HepG2 (cell line): ENCODE measurements around the gene TNP2. TPM values are rescaled to one million over a fixed set of nuclear protein-coding genes. Genes with fewer than 3 reads are reported as not detected.

Experiments used
- GLI4 ChIP-seq: sonication (generic); formaldehyde crosslinking; IDR thresholded peaks from 2 replicates; pipeline ENCODE4 v1.5.1; 2020; ENCODE audit warnings: missing genetic modification reagents, mild to moderate bottlenecking, moderate library complexity, borderline replicate concordance
- HHEX ChIP-seq: IDR thresholded peaks from 2 replicates; pipeline ENCODE4 v1.6.1; 2016; ENCODE audit warnings: control low read depth
- HNF4A ChIP-seq: sonication (generic); formaldehyde crosslinking; IDR thresholded peaks from 2 replicates; pipeline ENCODE4 v1.4.0; 2020; ENCODE audit warnings: missing genetic modification reagents
- ISL2 ChIP-seq: sonication (generic); formaldehyde crosslinking; IDR thresholded peaks from 2 replicates; pipeline ENCODE4 v1.5.0; 2020; ENCODE audit warnings: missing genetic modification reagents
- KLF9 ChIP-seq: IDR thresholded peaks from 2 replicates; pipeline ENCODE4 v1.6.1; 2016; ENCODE audit warnings: low read depth
- MIER2 ChIP-seq: IDR thresholded peaks from 2 replicates; pipeline ENCODE4 v1.6.1; 2016; ENCODE audit warnings: missing biosample characterization, missing genetic modification reagents
- NR2F6 ChIP-seq, 2 experiments: IDR thresholded peaks; 2 replicates each; pipeline ENCODE4 v1.6.1; 2016; ENCODE audit warnings: antibody characterized with exemption in 1 of 2, mild to moderate bottlenecking in 1 of 2
- PHF5A ChIP-seq: IDR thresholded peaks from one replicate; pipeline ENCODE4 v1.6.1; 2018; ENCODE audit warnings: low read depth, missing genetic modification reagents; ENCODE audit not compliant: unreplicated experiment
- POLR2AphosphoS5 ChIP-seq: IDR thresholded peaks from 2 replicates; pipeline ENCODE4 v1.6.1; 2012; ENCODE audit warnings: low read depth, low read length
- ZIK1 ChIP-seq: sonication (generic); formaldehyde crosslinking; IDR thresholded peaks from 2 replicates; pipeline ENCODE4 v1.5.0; 2020; ENCODE audit warnings: mild to moderate bottlenecking, low read depth, missing genetic modification reagents, borderline replicate concordance
- ZNF331 ChIP-seq: sonication (generic); formaldehyde crosslinking; IDR thresholded peaks from 2 replicates; pipeline ENCODE4 v1.4.0; 2020; ENCODE audit warnings: missing genetic modification reagents
- ZNF713 ChIP-seq: sonication (generic); formaldehyde crosslinking; IDR thresholded peaks from 2 replicates; pipeline ENCODE4 v1.4.0; 2020; ENCODE audit warnings: mild to moderate bottlenecking, missing genetic modification reagents
- ZNF83 ChIP-seq: sonication (generic); formaldehyde crosslinking; IDR thresholded peaks from 2 replicates; pipeline ENCODE4 v1.4.0; 2020; ENCODE audit warnings: missing genetic modification reagents, mild to moderate bottlenecking, borderline replicate concordance
- polyA plus RNA-seq, 8 experiments: library from polyadenylated mRNA; depleted of rRNA in 3 of 8; stranded (reverse) in 7 of 8; unstranded in 1 of 8; fragments of >200 nt; fragmentation: Illumina TruSeq in 4 of 8; extraction: Trizol in 4 of 8; gene quantifications; 2 replicates each; pipeline versions ENCODE4 v1.2.1 to v1.2.3, GENCODE V29; 2011 to 2016; ENCODE audit warnings: low read depth in 4 of 8, missing spikeins in 1 of 8, mixed read lengths in 1 of 8; ENCODE audit not compliant: insufficient read depth in 1 of 8
- total RNA-seq, 5 experiments: library from RNA; depleted of rRNA; stranded (reverse); fragments of >200 nt; fragmentation: Illumina TruSeq; extraction: Trizol; gene quantifications; 2 replicates each; pipeline ENCODE4 v1.2.3, GENCODE V29; 2016; ENCODE audit warnings: low read depth in 1 of 5
- TF ChIP-seq, protein P1 (sequence below): sonication (generic); formaldehyde crosslinking; IDR thresholded peaks from 2 replicates; pipeline ENCODE4 v1.8.0; 2022; ENCODE audit warnings: mild to moderate bottlenecking, missing genetic modification reagents
- TF ChIP-seq, protein P2 (sequence below): sonication (generic); formaldehyde crosslinking; IDR thresholded peaks from 2 replicates; pipeline ENCODE4 v1.4.0; 2020; ENCODE audit warnings: missing genetic modification reagents
- TF ChIP-seq, protein P3 (sequence below): IDR thresholded peaks from 2 replicates; pipeline ENCODE4 v1.4.0; 2020; ENCODE audit warnings: mild to moderate bottlenecking, missing genetic modification reagents
- TF ChIP-seq, protein P4 (sequence below): IDR thresholded peaks from 2 replicates; pipeline ENCODE4 v1.6.1; 2018; ENCODE audit warnings: missing genetic modification reagents, mild to moderate bottlenecking, missing compliant biosample characterization
- TF ChIP-seq, protein P5 (sequence below): sonication (generic); formaldehyde crosslinking; IDR thresholded peaks from 2 replicates; pipeline ENCODE4 v1.4.0; 2020; ENCODE audit warnings: low read depth, mild to moderate bottlenecking, missing genetic modification reagents

TNP2 gene
- total and polyA plus RNA-seq, 2 of the 13 experiments (the other 11 are each of a cell fraction or from before 2014, with no cell fraction given): not detected

DNA sequence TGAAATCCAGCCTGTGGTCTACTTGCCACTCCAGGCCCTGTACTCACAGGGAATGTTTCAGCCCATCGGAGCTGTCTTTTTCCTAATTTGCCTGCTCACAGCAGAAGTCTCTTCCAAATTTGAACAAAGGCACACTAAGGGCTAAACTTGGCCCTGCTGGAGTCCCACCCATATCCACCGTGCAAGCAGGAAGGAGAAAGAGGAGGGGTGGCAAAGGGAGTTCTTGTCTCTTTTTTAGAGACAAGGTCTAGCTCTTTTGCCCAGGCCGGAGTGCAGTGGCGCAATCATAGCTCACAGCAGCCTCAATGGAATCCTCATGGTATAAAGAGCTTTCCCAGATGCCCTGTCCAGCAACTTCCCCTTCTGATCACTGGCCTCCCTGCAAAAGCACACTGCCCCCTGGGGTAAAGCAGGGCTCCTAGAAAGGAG is 14.7 kb upstream of the TNP2 start (continued):
- TF ChIP-seq NR2F6 (IDR thresholded peaks at IDR 0.05) (no peak; the same call in 1 of the 2 replicates), NR2F6 (CRISPR knock-in tag; IDR thresholded peaks at IDR 0.05) (peak; percentile 56; the same call in 1 of the 2 replicates), ZIK1 (CRISPR knock-in tag) (no peak), KLF9 (CRISPR knock-in tag) (no peak), ZNF83 (CRISPR knock-in tag) (no peak), ZNF713 (CRISPR knock-in tag) (no peak), MIER2 (CRISPR knock-in tag) (peak; percentile 90), ISL2 (no peak), POLR2AphosphoS5 (no peak), HHEX (CRISPR knock-in tag) (no peak), HNF4A (CRISPR knock-in tag) (0 out of 2 replicates have a peak, but pooled peaks have one; percentile 10), PHF5A (CRISPR knock-in tag) (no peak), ZNF331 (CRISPR knock-in tag) (0 out of 2 replicates have a peak, but pooled peaks have one; percentile 50), GLI4 (CRISPR knock-in tag) (no peak)
- TF ChIP-seq, protein P1, sequence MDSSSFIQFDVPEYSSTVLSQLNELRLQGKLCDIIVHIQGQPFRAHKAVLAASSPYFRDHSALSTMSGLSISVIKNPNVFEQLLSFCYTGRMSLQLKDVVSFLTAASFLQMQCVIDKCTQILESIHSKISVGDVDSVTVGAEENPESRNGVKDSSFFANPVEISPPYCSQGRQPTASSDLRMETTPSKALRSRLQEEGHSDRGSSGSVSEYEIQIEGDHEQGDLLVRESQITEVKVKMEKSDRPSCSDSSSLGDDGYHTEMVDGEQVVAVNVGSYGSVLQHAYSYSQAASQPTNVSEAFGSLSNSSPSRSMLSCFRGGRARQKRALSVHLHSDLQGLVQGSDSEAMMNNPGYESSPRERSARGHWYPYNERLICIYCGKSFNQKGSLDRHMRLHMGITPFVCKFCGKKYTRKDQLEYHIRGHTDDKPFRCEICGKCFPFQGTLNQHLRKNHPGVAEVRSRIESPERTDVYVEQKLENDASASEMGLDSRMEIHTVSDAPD (CRISPR knock-in tag): no peak
- TF ChIP-seq, protein P2, sequence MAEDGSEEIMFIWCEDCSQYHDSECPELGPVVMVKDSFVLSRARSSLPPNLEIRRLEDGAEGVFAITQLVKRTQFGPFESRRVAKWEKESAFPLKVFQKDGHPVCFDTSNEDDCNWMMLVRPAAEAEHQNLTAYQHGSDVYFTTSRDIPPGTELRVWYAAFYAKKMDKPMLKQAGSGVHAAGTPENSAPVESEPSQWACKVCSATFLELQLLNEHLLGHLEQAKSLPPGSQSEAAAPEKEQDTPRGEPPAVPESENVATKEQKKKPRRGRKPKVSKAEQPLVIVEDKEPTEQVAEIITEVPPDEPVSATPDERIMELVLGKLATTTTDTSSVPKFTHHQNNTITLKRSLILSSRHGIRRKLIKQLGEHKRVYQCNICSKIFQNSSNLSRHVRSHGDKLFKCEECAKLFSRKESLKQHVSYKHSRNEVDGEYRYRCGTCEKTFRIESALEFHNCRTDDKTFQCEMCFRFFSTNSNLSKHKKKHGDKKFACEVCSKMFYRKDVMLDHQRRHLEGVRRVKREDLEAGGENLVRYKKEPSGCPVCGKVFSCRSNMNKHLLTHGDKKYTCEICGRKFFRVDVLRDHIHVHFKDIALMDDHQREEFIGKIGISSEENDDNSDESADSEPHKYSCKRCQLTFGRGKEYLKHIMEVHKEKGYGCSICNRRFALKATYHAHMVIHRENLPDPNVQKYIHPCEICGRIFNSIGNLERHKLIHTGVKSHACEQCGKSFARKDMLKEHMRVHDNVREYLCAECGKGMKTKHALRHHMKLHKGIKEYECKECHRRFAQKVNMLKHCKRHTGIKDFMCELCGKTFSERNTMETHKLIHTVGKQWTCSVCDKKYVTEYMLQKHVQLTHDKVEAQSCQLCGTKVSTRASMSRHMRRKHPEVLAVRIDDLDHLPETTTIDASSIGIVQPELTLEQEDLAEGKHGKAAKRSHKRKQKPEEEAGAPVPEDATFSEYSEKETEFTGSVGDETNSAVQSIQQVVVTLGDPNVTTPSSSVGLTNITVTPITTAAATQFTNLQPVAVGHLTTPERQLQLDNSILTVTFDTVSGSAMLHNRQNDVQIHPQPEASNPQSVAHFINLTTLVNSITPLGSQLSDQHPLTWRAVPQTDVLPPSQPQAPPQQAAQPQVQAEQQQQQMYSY: no peak
- TF ChIP-seq, protein P3, sequence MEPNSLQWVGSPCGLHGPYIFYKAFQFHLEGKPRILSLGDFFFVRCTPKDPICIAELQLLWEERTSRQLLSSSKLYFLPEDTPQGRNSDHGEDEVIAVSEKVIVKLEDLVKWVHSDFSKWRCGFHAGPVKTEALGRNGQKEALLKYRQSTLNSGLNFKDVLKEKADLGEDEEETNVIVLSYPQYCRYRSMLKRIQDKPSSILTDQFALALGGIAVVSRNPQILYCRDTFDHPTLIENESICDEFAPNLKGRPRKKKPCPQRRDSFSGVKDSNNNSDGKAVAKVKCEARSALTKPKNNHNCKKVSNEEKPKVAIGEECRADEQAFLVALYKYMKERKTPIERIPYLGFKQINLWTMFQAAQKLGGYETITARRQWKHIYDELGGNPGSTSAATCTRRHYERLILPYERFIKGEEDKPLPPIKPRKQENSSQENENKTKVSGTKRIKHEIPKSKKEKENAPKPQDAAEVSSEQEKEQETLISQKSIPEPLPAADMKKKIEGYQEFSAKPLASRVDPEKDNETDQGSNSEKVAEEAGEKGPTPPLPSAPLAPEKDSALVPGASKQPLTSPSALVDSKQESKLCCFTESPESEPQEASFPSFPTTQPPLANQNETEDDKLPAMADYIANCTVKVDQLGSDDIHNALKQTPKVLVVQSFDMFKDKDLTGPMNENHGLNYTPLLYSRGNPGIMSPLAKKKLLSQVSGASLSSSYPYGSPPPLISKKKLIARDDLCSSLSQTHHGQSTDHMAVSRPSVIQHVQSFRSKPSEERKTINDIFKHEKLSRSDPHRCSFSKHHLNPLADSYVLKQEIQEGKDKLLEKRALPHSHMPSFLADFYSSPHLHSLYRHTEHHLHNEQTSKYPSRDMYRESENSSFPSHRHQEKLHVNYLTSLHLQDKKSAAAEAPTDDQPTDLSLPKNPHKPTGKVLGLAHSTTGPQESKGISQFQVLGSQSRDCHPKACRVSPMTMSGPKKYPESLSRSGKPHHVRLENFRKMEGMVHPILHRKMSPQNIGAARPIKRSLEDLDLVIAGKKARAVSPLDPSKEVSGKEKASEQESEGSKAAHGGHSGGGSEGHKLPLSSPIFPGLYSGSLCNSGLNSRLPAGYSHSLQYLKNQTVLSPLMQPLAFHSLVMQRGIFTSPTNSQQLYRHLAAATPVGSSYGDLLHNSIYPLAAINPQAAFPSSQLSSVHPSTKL (CRISPR knock-in tag): peak; percentile 41; the same call in 1 of the 2 replicates
- TF ChIP-seq, protein P4, sequence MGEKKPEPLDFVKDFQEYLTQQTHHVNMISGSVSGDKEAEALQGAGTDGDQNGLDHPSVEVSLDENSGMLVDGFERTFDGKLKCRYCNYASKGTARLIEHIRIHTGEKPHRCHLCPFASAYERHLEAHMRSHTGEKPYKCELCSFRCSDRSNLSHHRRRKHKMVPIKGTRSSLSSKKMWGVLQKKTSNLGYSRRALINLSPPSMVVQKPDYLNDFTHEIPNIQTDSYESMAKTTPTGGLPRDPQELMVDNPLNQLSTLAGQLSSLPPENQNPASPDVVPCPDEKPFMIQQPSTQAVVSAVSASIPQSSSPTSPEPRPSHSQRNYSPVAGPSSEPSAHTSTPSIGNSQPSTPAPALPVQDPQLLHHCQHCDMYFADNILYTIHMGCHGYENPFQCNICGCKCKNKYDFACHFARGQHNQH (CRISPR knock-in tag): no peak
- TF ChIP-seq, protein P5, sequence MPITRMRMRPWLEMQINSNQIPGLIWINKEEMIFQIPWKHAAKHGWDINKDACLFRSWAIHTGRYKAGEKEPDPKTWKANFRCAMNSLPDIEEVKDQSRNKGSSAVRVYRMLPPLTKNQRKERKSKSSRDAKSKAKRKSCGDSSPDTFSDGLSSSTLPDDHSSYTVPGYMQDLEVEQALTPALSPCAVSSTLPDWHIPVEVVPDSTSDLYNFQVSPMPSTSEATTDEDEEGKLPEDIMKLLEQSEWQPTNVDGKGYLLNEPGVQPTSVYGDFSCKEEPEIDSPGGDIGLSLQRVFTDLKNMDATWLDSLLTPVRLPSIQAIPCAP (CRISPR knock-in tag): no peak
